Esophagus muscularis mucosa (tissue), 4 donors: Measurements from ENCODE around the gene SMIM20.

Source experiments
- CTCF ChIP-seq, 3 experiments: fragments of 200-600 bp in 2 of 3; fragments of 450-650 bp in 1 of 3; sonication (generic) in 2 of 3; IDR thresholded peaks; one replicate each; pipeline ENCODE4 v1.5.1; 2017 to 2019; ENCODE audit warnings: antibody characterized with exemption in 3 of 3, mild to moderate bottlenecking in 2 of 3, moderate library complexity in 1 of 3
- EP300 ChIP-seq: sonication (generic); formaldehyde crosslinking; IDR thresholded peaks from one replicate; pipeline ENCODE4 v1.6.1; 2017; ENCODE audit warnings: antibody characterized with exemption
- POLR2A ChIP-seq: fragments of 450-650 bp; IDR thresholded peaks from one replicate; pipeline ENCODE4 v1.6.1; 2017; ENCODE audit warnings: antibody characterized with exemption, moderate library complexity, mild to moderate bottlenecking, low read depth
- POLR2AphosphoS5 ChIP-seq, 2 donors: sonication (generic); formaldehyde crosslinking; IDR thresholded peaks; one replicate each; pipeline ENCODE4 v1.6.1; 2017; ENCODE audit warnings: antibody characterized with exemption in 2 of 2

DNA sequence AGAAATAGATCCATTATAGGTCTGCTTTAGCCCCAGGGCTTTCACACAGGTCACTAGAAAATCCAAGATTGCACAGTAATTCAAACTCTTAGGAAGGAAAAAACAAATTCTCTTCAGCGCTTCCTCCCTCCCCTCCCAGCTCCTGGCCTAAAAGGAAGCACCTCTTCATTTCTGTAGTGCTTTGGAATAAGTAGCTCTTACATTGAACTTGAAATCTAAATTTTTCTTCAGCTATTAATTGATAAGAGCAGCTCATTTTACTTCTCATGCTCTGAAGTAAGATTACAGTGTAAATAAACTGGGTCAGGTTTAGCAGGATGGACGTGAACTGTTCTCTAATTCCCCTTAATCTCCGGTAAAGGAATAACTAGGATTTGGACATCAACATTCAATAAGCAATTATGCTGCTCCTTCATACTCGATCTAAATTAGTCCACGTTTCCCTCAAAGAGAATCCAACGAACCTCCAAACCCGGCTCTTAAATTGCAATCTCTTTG is 40.3 kb upstream of the SMIM20 start:
- TF ChIP-seq CTCF (IDR thresholded peaks at IDR 0.05) (no peak), POLR2A (no peak), POLR2AphosphoS5 (IDR thresholded peaks at IDR 0.05) (no peak), EP300 (no peak)
